ENCODE measurements around the gene SH3D21. TPM values are rescaled to one million over a fixed set of nuclear protein-coding genes. Genes with fewer than 3 reads are reported as not detected.

Gene SH3D21
- total RNA-seq, 1 experiment from 2014 or later: 18.3 TPM

- TF ChIP-seq, protein P1, sequence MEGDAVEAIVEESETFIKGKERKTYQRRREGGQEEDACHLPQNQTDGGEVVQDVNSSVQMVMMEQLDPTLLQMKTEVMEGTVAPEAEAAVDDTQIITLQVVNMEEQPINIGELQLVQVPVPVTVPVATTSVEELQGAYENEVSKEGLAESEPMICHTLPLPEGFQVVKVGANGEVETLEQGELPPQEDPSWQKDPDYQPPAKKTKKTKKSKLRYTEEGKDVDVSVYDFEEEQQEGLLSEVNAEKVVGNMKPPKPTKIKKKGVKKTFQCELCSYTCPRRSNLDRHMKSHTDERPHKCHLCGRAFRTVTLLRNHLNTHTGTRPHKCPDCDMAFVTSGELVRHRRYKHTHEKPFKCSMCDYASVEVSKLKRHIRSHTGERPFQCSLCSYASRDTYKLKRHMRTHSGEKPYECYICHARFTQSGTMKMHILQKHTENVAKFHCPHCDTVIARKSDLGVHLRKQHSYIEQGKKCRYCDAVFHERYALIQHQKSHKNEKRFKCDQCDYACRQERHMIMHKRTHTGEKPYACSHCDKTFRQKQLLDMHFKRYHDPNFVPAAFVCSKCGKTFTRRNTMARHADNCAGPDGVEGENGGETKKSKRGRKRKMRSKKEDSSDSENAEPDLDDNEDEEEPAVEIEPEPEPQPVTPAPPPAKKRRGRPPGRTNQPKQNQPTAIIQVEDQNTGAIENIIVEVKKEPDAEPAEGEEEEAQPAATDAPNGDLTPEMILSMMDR (conservative IDR thresholded peaks at IDR 0.05): no peak
Observed at GRCh38 chr1:36345353-36345752, 39.2 kb downstream of the SH3D21 start.

More at GRCh38 chr1:36345353-36345752, 39.2 kb downstream of the SH3D21 start:
- Mint-ChIP-seq H3K4me1 (no peaks in the 10 kb centered on the region), H3K27ac (no peak overlapping the region), H3K9me3 (no peaks in the 10 kb centered on the region), H3K4me3 (no peak overlapping the region), H3K36me3 (ENCODE audit: insufficient read depth in 1 of 3, low read depth in 3 of 3) (peaks cover 11 to 38% (median 29%) of the 10 kb centered on the region in 3 experiments; a peak in 6 of 7 replicates), H3K27me3 (ENCODE audit: low read depth) (no peaks in the 10 kb centered on the region)
- no peak overlapping the region for H2BK12ac ChIP-seq (ENCODE audit: insufficient read length, low read depth, low read length)
- H3K4me2 ChIP-seq (ENCODE audit: insufficient read depth, insufficient read length, low read length): no peak overlapping the region
- no peaks in the 10 kb centered on the region for H3K9me3 ChIP-seq (ENCODE audit: control insufficient read depth, low read depth, low read length)
- H3K14ac ChIP-seq (ENCODE audit: insufficient read depth, low read length): no peak overlapping the region
- no peak overlapping the region for H4K5ac ChIP-seq (ENCODE audit: insufficient read length, low read depth, low read length)
- H2BK20ac ChIP-seq (ENCODE audit: low read depth, low read length, poor library complexity, severe bottlenecking): no peak overlapping the region
- H3T11ph ChIP-seq (ENCODE audit: low read length): no peak overlapping the region
- no peak overlapping the region for H3K27ac ChIP-seq (ENCODE audit: insufficient read length, low read depth, low read length)
- H2AK5ac ChIP-seq (ENCODE audit: insufficient read length, low read length): no peak overlapping the region
- H3K27me3 ChIP-seq (ENCODE audit: insufficient read depth, low read length): no peaks in the 10 kb centered on the region
- no peak overlapping the region for H4K8ac ChIP-seq (replicated peaks; ENCODE audit: insufficient read length, low read depth, low read length)
- no peaks in the 10 kb centered on the region for H3K4me1 ChIP-seq (ENCODE audit: insufficient read depth, low read length)
- H2BK5ac ChIP-seq (ENCODE audit: insufficient read length, low read length): no peak overlapping the region
- no peak overlapping the region for H3K23ac ChIP-seq (ENCODE audit: insufficient read length, low read depth, low read length)
- WGBS (ENCODE audit: extremely low coverage, insufficient read length, low lambda C conversion rate): no CpG with 5 or more reads among the region's 7 CpGs
- H4K91ac ChIP-seq (ENCODE audit: insufficient read length, low read depth, low read length): no peak overlapping the region
- H3K9ac ChIP-seq (ENCODE audit: extremely low read depth, insufficient read length, low read length): no peak overlapping the region
- H3K56ac ChIP-seq (ENCODE audit: insufficient read length, low read depth, low read length): no peak overlapping the region
- no peak overlapping the region for H2BK120ac ChIP-seq (ENCODE audit: low read depth, low read length, poor library complexity, severe bottlenecking)
- no peak overlapping the region for H2BK15ac ChIP-seq (ENCODE audit: low read depth, low read length)
- H3K23me2 ChIP-seq (ENCODE audit: insufficient read length, low read depth, low read length, poor library complexity, severe bottlenecking): no peaks in the 10 kb centered on the region
- no peak overlapping the region for H3K18ac ChIP-seq (ENCODE audit: insufficient read length, low read depth, low read length)
- H3K79me2 ChIP-seq (ENCODE audit: insufficient read depth, low read length): no peaks in the 10 kb centered on the region
- H2AFZ ChIP-seq (ENCODE audit: low read length): no peak overlapping the region
- no peak for DNase-seq
- no peak overlapping the region for H3K4ac ChIP-seq (ENCODE audit: low read depth, low read length)
- H4K20me1 ChIP-seq (ENCODE audit: control insufficient read depth, insufficient read depth, insufficient read length): no peaks in the 10 kb centered on the region
- H3K79me1 ChIP-seq (ENCODE audit: insufficient read depth, low read depth, low read length, poor library complexity, severe bottlenecking): no peaks in the 10 kb centered on the region

All from H9 (cell line).